Inflammatory macrophage treated with lipopolysaccharide for 4 hours (primary cell): Measurements from ENCODE around the gene PCSK6.

Experiments used
- DNase-seq: peaks from one replicate; pipeline ENCODE4 v3.0.0-alpha.2; 2020

The PCSK6 gene

GRCh38 chr15:101264911-101265641 lies 224.4 kb downstream of the PCSK6 start:
- DNase-seq: no peak

GRCh38 chr15:101264011-101264410 lies 225.5 kb downstream of the PCSK6 start:
- no peak for DNase-seq

- DNase-seq: no peak
Measured at GRCh38 chr15:101262551-101262950, 227.0 kb downstream of the PCSK6 start.

GRCh38 chr15:101258238-101259144 lies 231.0 kb downstream of the PCSK6 start:
- DNase-seq: peak; percentile 68

GRCh38 chr15:101256757-101257156 lies 232.8 kb downstream of the PCSK6 start:
- peak; percentile 17 for DNase-seq

GRCh38 chr15:101255615-101256241 lies 233.8 kb downstream of the PCSK6 start:
- DNase-seq: no peak

GRCh38 chr15:101255051-101255395 lies 234.5 kb downstream of the PCSK6 start:
- DNase-seq: peak; percentile 21

- no peak for DNase-seq
Measured at GRCh38 chr15:101254157-101255050, 235.1 kb downstream of the PCSK6 start.
